Stimulated activated memory B cell treated with anti-CD40 and anti-IgM and Interleukin-4, amounts not matched to agents 10 μg/mL and 1 μg/mL and 100 μg/mL, for 72 hours (primary cell): Measurements from ENCODE around the gene RAB42.

ENCODE experiments used
- ATAC-seq: fragments of 150-1000 bp; cut with Tn5 transposase; 2 replicates; pipeline ENCODE4 v1.10.0; 2021
- H3K27ac Mint-ChIP-seq: one replicate; pipeline ENCODE4 v1.8.0; 2022; ENCODE audit warnings: mild to moderate bottlenecking, mixed read lengths
- H3K27me3 Mint-ChIP-seq: one replicate; pipeline ENCODE4 v1.8.0; 2022; ENCODE audit warnings: mixed read lengths
- H3K36me3 Mint-ChIP-seq: one replicate; pipeline ENCODE4 v1.8.0; 2022; ENCODE audit warnings: mixed read lengths
- H3K4me1 Mint-ChIP-seq: one replicate; pipeline ENCODE4 v1.8.0; 2022; ENCODE audit warnings: mixed read lengths
- H3K4me3 Mint-ChIP-seq: one replicate; pipeline ENCODE4 v1.8.0; 2022; ENCODE audit warnings: mild to moderate bottlenecking, moderate library complexity, mixed read lengths
- H3K9me3 Mint-ChIP-seq: one replicate; pipeline ENCODE4 v1.8.0; 2022; ENCODE audit warnings: mixed read lengths

Gene RAB42

DNA sequence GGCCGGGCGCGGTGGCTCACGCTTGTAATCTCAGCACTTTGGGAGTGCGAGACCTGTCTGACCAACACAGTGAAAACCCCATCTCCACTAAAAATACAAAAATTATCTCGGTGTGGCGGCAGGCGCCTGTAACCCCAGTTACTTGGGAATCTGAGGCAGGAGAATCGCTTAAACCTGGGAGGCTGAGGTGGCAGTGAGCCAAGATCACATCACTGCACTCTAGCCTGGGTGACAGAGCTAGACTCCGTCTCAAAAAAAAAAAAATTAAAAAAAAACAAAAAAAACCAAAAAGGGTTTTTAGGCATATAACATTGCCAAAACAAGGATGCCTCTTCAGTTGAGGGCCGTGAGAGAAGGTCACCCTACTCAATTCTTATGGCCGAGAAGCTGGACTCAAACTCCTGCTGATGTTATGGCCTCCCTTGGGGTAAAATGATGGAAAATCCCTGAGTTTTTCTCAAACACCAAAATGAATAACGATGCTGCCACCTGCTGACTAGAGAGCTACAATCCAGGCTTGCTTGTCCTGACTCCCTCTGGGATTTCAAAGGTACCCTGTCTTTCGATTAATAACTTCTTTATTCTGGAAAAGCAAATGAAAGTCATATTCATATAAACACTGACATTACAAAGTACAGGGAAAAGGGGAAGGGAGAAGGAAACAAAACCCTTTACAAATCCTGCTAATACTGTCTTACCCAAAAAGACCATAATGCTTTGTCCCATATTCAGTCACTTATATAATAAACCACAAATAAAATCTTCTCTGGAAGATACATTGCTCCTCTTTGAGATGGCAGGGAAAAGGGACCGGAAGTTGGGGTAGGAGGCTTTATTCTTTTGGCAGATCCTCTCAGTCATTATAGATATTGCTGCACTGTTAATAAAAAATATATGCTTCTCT is 10.7 kb downstream of the RAB42 start:
- Mint-ChIP-seq H3K36me3 (peaks cover 26% of the 10 kb centered on the region), H3K27ac (no peak overlapping the region), H3K4me3 (no peak overlapping the region), H3K27me3 (no peaks in the 10 kb centered on the region), H3K9me3 (no peaks in the 10 kb centered on the region), H3K4me1 (no peaks in the 10 kb centered on the region)
- no peak for ATAC-seq

DNA sequence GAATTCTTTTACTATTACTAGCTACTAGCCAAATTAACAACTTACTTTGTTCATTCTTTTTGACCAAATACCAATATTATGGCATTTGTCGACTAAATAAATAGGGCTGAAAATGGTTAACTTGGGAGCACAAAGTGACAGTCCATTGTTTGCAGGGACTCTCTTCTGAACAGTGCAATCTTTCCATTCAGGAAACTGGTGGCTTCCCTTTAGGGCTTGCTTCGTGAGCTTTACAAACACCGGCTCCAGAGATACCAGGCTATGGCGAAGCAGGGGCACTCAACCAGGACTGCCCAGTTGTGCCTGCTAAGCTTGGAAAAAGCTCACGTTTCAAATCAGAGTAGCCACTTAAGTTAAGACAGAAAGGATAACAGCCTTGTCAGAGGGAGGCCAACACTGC is 12.3 kb downstream of the RAB42 start:
- H3K4me3 Mint-ChIP-seq: no peak overlapping the region
- no peaks in the 10 kb centered on the region for H3K27me3 Mint-ChIP-seq
- H3K4me1 Mint-ChIP-seq: no peaks in the 10 kb centered on the region
- no peak overlapping the region for H3K27ac Mint-ChIP-seq
- no peak for ATAC-seq
- H3K9me3 Mint-ChIP-seq: no peaks in the 10 kb centered on the region
- H3K36me3 Mint-ChIP-seq: peaks cover 26% of the 10 kb centered on the region

DNA sequence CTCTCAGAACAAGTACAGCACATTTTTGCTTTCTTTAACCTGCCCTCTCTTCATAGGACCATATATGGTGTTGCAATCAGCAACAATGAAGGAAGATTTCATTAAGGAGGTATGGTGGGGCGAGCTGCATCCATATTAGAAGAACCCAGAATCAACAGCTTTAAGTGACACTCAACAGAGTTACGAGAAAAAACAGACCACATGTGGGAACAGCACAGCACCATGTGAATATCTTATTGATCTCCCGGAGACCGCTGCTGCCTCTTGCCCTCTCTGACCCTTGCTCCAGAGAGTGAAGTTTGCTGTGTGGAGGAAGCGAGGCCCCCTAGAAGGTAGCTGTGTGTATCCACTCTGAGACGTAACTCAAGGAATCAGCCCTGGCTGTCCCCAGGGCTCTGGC is 12.9 kb downstream of the RAB42 start:
- H3K9me3 Mint-ChIP-seq: no peaks in the 10 kb centered on the region
- H3K27ac Mint-ChIP-seq: no peak overlapping the region
- H3K4me1 Mint-ChIP-seq: no peaks in the 10 kb centered on the region
- no peak for ATAC-seq
- H3K4me3 Mint-ChIP-seq: no peak overlapping the region
- H3K27me3 Mint-ChIP-seq: no peaks in the 10 kb centered on the region
- H3K36me3 Mint-ChIP-seq: peaks cover 32% of the 10 kb centered on the region

DNA sequence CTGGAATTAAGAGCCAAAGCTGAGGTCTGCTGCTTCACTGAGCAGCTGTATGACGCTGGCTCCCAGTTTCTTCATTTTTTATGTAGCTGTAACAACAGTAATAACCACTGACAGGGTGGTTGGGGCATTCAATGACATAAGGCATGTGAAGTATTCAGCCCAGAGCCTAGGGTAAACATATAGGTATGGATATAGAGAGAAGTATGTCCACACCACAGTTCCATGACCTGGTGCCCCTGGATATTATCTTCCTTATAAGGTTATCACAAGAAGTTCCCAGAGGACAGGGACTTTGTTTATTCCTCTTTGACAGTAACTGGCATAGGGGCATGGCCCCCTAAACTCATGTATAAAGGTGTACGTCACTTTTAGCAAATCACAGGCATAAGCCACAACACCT is 14.7 kb downstream of the RAB42 start:
- Mint-ChIP-seq H3K27me3 (no peaks in the 10 kb centered on the region), H3K4me1 (no peaks in the 10 kb centered on the region), H3K36me3 (peaks cover 30% of the 10 kb centered on the region), H3K9me3 (no peaks in the 10 kb centered on the region), H3K4me3 (no peak overlapping the region), H3K27ac (no peak overlapping the region)
- ATAC-seq: no peak

DNA sequence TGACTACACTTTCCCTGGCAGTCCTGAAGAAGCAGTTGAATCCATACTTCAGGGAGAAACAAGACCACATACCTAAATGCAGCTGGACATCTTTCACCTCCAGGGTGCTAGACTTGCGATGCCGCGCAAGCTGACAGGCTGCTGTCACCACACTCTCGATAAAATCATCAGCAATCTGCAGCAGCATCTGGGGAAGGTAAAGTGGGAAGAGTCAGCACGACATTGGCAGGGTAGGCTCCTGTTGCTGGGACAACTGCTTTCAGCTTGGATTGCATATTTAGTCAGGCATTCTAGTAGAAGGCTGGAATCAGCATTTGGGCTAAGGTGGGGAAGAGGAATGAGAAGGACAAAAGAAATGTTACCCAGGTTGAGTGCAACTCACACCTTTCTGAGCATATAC is 21.1 kb downstream of the RAB42 start:
- H3K9me3 Mint-ChIP-seq: no peaks in the 10 kb centered on the region
- peaks cover 41% of the 10 kb centered on the region for H3K36me3 Mint-ChIP-seq
- no peak overlapping the region for H3K27ac Mint-ChIP-seq
- H3K4me3 Mint-ChIP-seq: no peak overlapping the region
- H3K4me1 Mint-ChIP-seq: no peaks in the 10 kb centered on the region
- H3K27me3 Mint-ChIP-seq: no peaks in the 10 kb centered on the region
- ATAC-seq: no peak

DNA sequence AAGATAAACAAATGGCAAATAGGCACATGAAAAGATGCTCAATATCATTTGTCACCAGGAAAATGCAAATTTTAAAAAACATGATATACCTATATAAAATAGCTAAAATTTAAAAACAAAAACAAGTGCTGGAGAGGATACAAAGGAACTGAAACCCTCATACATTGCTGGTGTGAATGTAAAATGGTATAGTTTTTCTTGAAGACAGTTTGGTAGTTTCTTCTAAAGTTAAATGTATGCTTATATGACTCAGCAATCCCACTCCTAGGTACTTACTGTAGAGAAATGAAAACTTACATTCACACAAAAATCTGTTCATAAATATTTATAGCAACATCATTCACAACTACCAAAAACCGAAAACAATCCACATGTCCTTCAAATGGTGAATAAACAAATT is 39.6 kb downstream of the RAB42 start:
- no peak overlapping the region for H3K4me3 Mint-ChIP-seq
- no peaks in the 10 kb centered on the region for H3K27me3 Mint-ChIP-seq
- ATAC-seq: no peak
- H3K4me1 Mint-ChIP-seq: peaks cover 14% of the 10 kb centered on the region
- no peaks in the 10 kb centered on the region for H3K9me3 Mint-ChIP-seq
- peak overlapping the region; percentile 45 for H3K27ac Mint-ChIP-seq
- peaks cover 7% of the 10 kb centered on the region for H3K36me3 Mint-ChIP-seq

DNA sequence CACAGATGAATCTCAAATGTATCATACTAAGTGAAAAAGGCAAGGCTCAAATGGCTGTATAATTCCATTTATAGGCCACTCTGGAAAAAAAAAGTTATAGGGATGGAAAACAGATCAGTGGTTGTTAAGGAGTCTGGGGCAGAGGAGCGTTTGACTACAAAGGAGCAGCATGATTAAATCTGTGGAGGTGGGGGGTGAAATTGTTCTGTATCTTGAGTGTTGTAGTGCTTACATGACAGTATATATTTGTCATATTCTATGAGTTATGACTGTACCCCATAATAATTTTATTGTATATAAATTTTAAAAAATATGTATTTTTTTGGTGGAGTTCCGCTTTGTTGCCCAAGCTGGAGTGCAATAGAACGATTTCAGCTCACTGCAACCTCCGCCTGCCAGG is 40.5 kb downstream of the RAB42 start:
- Mint-ChIP-seq H3K9me3 (no peaks in the 10 kb centered on the region), H3K27ac (no peak overlapping the region), H3K27me3 (no peaks in the 10 kb centered on the region), H3K4me1 (peaks cover 14% of the 10 kb centered on the region), H3K4me3 (no peak overlapping the region), H3K36me3 (peaks cover 7% of the 10 kb centered on the region)
- ATAC-seq: no peak

DNA sequence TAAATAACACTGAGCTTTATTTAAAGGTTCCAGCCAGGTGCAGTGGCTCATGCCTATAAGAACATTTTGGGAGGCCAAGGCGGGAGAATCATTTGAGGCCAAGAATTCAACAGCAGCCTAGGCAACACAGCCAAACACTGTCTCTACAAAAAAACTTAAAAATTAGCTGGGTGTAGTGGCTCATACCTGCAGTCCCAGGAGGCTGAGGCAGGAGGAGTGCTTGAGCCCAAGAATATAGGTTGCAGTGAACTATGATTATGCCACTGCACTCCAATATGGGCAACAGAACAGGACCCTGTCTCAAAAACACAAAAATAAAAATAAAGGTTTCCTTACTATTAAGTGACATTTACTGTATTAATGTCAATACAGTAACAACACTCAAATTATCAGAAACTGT is 48.7 kb downstream of the RAB42 start:
- Mint-ChIP-seq H3K36me3 (no peaks in the 10 kb centered on the region), H3K9me3 (no peaks in the 10 kb centered on the region), H3K27ac (no peak overlapping the region), H3K4me1 (peaks cover 44% of the 10 kb centered on the region), H3K27me3 (no peaks in the 10 kb centered on the region), H3K4me3 (no peak overlapping the region)
- no peak for ATAC-seq

DNA sequence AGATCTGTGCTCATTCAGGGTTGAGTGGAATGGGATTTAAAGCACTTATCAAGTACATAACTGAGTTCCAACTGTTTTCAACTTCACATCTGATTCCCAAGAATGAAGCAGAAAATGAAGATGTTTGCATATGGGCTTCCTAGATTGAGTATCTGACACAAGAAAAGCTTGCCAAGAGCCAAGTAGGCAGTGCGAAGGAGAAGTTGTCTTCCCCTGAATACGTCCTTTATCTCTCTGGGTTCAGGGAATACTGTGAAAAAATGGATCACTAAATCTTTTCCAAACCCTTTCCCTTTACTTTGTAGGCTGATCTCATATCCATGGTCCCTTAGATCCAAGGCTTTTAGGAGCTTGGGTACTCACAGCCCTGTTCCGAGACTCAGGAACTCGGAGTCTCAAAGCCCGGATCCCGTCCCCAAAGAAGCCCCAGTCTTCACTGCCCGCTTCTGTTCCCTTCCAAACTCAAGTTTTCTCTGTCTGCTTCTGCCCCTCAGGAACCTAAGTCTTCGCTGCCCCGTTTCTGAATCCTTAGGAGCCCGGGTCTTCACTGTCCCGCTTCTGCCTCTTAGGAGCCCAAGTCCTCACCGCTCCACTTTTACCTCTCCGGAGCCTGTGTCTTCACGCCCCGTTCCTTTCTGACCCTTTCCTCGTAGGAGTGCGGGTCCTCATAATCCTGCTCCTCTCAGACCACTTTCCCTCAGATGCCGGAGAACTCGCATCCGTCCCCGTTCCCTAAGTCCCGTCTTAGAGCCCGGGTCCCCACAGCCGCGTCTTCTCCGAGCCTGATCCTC is 50.2 kb downstream of the RAB42 start:
- Mint-ChIP-seq H3K36me3 (no peaks in the 10 kb centered on the region), H3K4me1 (peaks cover 38% of the 10 kb centered on the region)

DNA sequence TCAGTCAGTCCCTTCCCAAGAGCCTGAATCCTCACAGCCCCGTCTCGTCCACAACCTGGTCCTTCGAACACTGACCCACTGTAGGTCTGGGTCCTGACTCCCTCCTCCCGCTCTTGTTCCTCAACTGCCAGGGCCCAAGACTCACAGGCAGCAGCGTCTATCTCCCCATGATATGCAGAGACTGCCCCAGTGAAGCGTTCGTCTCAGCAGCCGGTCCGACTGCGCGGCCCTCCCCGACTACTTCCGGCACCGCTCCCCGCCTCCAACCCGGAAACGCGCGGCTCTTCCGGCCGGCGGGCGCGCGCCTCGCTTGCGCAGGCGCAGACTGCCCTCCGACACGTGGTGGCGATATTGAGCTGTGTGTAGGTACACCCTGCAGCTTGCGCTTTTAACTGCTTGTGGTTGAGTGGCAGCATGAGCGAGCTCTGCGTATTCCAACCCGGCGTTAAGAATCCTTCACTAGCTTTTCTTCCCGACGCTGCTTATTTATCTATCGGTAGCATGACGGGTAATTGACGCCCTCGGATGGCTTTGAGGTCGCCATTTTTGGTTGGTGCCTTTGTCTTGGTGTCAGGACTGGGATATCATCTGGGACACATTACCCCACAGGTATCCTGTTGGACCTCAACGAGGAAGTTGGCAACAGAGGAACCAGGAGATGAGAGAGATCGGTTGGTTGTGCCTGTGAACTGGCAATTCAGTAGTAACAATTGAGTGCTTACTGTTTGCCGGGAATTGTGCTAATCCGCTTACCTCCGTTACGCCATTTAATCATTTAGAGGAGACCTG is 51.0 kb downstream of the RAB42 start, which contains the start of gene TAF12:
Gene TAF12 (minus strand): TSS at position 221 of the 789 bp plus-strand sequence. CDS start 20,986 bp downstream, outside the sequence.
- peak; percentile 96 for ATAC-seq
- Mint-ChIP-seq H3K4me3 (peak within 1 kb of the TSS; percentile 96), H3K36me3 (no peaks in the 10 kb centered on the region), H3K27me3 (no peaks in the 10 kb centered on the region), H3K27ac (peak within 1 kb of the TSS; percentile 96), H3K4me1 (peaks cover 46% of the 10 kb centered on the region), H3K9me3 (no peaks in the 10 kb centered on the region)

More for the DNA sequence above, 50.2 kb downstream of the RAB42 start:
- Mint-ChIP-seq H3K4me3 (peak overlapping the region; percentile 96), H3K27me3 (no peaks in the 10 kb centered on the region), H3K9me3 (no peaks in the 10 kb centered on the region), H3K27ac (peak overlapping the region; percentile 96)
- ATAC-seq: peak; percentile 12

DNA sequence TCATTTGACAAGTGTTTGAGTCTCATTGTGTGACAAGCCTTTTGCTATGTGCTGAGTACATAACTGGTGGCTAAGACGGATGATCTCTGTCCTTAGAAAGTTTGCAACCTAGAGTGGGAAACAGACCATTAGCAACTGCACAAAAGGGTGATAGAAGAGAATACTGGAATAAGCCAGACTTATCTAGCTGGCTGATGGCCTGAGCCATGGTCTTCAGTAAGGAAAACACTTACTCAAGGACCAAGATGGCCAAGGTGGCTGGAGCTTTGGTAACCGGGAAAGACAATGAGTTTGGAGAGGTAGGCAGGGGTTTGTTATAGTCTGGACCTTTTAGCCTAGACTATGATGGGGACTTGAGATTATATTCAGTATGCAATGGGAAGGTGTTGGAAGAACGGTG is 52.4 kb downstream of the RAB42 start:
- peak overlapping the region; percentile 96 for H3K4me3 Mint-ChIP-seq
- H3K4me1 Mint-ChIP-seq: peaks cover 52% of the 10 kb centered on the region
- peak overlapping the region; percentile 96 for H3K27ac Mint-ChIP-seq
- H3K36me3 Mint-ChIP-seq: no peaks in the 10 kb centered on the region
- no peak for ATAC-seq
- H3K9me3 Mint-ChIP-seq: no peaks in the 10 kb centered on the region
- no peaks in the 10 kb centered on the region for H3K27me3 Mint-ChIP-seq
